ENCODE measurements around the gene HIPK3.

Gene HIPK3

DNA sequence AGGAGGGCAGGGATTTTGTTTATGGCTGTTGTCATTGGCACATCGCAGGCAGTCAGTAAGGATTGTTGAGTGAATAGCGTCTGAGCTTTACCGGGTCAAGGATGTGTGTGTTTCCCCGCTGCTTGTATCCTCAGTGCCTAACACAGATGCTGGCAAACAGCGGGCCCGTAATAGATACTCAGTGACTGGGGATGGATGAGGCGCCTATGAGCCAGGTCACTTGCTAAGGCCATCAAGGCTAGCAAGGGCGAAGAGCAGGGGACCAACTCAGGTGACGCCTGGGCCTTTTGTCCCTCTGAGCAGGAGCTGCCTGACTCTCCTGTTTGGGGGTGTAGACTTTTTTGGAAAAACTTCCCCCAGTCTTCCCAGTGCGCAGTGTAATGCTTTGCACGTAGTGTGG is 118.1 kb downstream of the HIPK3 start:
- H3K27me3 Mint-ChIP-seq (ENCODE audit: low read depth): peaks cover 57% of the 10 kb centered on the region

DNA sequence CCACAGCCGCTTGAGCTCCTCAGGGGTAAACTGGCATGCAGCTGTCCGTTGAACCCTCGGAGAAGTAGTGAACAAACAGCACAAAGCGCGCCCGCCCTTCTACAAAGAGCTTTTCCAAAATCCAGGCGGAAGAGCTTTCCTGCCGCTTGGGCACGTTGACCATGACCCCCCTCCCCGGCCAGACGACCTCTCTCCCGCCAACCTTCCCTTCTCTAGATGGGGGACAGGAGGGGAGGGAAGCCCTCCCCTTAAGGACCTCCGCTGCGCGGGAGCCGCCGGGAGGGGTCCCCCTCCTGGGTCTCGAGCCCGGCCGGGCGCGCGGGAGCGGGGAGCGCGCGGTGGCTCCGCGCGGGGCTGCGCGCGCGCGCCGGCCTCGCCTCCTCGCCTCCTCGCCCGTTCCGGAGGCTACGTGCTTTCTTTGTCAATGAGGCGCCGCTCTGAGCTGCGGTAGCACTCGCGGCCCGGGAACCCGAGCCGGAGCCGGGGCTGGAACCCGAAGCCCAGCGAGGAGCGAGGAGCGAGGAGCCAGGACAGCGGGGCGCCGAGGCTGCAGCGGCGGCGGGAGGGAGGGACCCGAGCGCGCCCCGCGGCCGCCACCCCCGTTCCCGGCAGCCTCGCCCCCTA is 118.6 kb downstream of the HIPK3 start, which contains the start of gene KIAA1549L:
KIAA1549L (plus strand) TSS at position 421 of the 624 bp plus-strand sequence.
- Mint-ChIP-seq H3K4me1 (ENCODE audit: low read depth) (peaks cover 2% of the 10 kb centered on the region), H3K27ac (no peak within 1 kb of the TSS), H3K4me3 (no peak within 1 kb of the TSS), H3K27me3 (ENCODE audit: low read depth) (peaks cover 57% of the 10 kb centered on the region), H3K36me3 (ENCODE audit: low read depth) (no peaks in the 10 kb centered on the region), H3K9me3 (no peaks in the 10 kb centered on the region)
- no peak for DNase-seq (ENCODE audit: low spot score)

More for the DNA sequence above, 118.1 kb downstream of the HIPK3 start:
- H3K27ac Mint-ChIP-seq: no peak overlapping the region
- H3K9me3 Mint-ChIP-seq: no peaks in the 10 kb centered on the region
- DNase-seq (ENCODE audit: low spot score): no peak
- peaks cover 2% of the 10 kb centered on the region for H3K4me1 Mint-ChIP-seq (ENCODE audit: low read depth)
- no peaks in the 10 kb centered on the region for H3K36me3 Mint-ChIP-seq (ENCODE audit: low read depth)
- no peak overlapping the region for H3K4me3 Mint-ChIP-seq

DNA sequence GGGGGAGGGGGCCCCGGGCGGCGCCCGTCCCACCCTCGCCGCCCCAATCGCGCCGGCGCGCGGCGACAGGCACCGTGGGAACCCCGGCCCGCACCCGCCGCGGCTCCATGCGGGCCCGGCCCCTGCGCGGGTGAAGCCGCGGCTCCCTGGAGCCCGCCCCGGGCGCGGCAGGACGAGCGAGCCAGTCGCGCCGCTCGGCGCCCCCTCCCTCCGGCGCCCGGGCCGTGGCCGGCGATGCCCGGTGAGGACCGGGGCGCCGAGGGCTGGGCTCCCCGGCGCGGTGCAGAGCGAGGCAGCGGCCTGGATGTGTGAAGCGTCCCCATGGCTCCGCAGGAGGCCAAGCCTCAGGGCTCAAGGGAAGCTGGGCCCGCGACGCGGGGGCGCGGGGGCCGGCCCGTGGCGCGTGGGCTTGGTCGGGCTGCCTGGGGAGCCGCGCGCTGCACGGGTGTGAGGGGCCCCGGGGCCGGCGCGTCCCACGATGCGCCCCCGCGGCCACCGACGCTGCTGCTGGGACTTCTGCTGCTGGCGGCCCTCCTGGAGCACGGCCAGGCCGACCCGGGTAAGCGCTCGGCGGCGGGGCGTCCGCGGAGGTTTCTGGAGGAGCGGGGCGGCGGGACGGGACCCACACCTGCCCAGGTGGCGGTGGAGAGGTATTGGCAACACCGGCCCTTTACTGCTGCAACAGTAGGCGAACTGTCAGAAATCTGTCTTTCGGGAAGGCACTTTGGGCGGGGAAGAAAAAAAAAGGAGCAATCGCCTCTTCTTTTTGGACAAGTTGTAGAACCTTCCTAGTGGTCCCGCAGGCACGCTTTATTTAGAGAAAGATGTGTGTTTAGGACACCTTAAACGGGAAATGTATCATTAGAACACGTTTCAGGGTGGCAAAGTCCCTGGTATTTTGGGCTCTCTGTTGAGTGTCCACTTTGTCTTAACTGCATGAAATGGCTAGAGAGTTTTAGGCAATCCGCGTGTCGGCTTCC is 119.4 kb downstream of the HIPK3 start:
- H3K36me3 Mint-ChIP-seq (ENCODE audit: low read depth): no peaks in the 10 kb centered on the region
- no peak overlapping the region for H3K4me3 Mint-ChIP-seq
- H3K27ac Mint-ChIP-seq: no peak overlapping the region
- H3K4me1 Mint-ChIP-seq (ENCODE audit: low read depth): no peaks in the 10 kb centered on the region
- H3K9me3 Mint-ChIP-seq: no peaks in the 10 kb centered on the region
- no peak for DNase-seq (ENCODE audit: low spot score)
- H3K27me3 Mint-ChIP-seq (ENCODE audit: low read depth): peaks cover 54% of the 10 kb centered on the region

DNA sequence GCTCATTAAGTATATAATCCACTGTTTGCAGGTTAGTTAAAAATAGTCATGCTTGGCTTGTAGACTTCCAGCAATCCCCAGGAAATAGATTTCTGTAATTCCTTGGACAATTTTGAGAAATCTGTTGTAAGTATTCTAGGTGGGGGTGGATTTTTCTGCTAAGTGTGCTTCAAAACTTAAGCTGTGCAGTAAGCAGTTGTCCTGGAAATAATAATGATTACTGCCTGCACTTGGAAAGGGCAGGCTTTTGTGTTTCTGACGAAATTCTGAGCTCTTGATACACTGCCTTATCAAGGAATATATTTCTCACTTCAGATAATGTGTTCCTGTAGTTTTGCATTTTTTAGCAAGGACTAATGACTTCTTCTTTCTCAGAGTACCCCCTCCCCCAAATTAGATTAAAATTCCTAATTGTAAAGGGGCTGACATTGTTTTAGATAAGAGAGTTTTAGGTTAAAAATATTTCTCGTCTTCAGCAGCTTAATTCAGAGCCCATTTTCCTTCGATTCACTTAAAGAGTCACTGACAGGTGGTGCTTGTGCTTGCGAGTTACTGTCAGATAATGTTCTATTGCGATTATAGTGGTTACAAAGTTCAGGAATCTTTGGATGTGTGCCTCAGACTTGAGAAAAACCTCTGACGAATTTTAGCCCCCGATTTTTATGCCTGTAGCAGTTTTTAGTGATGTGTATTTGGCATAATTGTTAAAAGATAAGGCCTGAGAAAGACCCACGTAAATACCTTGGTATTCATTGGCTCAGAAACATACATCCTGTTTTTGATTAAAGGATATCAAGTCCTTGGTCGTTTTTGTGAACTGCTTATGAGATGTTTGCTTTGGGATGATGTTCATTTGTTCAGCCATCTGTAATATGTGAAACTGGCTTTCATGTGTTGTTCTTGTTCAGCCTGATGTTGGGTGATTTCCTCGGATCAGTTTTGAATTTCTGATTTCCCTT is 120.5 kb downstream of the HIPK3 start:
- no peak overlapping the region for H3K4me3 Mint-ChIP-seq

DNA sequence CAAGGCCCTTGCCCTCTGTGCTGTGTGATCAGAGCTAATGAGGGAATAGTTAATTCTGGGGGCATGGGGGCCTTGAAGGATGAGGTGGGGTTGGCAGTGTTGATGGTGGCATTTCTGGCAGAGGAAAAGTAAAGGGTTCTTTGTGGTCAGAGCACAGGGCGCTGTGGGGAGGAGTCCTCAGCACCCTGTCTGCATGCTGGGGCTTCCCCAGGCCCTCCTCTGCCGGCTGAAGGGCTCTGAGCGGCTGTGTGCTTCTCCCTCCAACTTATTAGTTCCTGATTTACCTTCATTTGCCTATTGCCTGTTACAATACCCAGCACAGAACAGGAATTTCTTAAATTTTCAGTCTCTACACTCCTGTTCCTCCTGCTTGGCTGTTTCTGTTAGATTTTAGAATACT is 122.8 kb downstream of the HIPK3 start:
- Mint-ChIP-seq H3K4me1 (ENCODE audit: low read depth) (no peaks in the 10 kb centered on the region), H3K36me3 (ENCODE audit: low read depth) (no peaks in the 10 kb centered on the region), H3K27ac (no peak overlapping the region), H3K27me3 (ENCODE audit: low read depth) (peaks cover 44% of the 10 kb centered on the region), H3K4me3 (no peak overlapping the region), H3K9me3 (no peaks in the 10 kb centered on the region)
- no peak for DNase-seq (ENCODE audit: low spot score)

More for the DNA sequence above, 120.5 kb downstream of the HIPK3 start:
- Mint-ChIP-seq H3K27ac (no peak overlapping the region), H3K9me3 (no peaks in the 10 kb centered on the region), H3K36me3 (ENCODE audit: low read depth) (no peaks in the 10 kb centered on the region), H3K4me1 (ENCODE audit: low read depth) (no peaks in the 10 kb centered on the region), H3K27me3 (ENCODE audit: low read depth) (peaks cover 52% of the 10 kb centered on the region)
- DNase-seq (ENCODE audit: low spot score): no peak

DNA sequence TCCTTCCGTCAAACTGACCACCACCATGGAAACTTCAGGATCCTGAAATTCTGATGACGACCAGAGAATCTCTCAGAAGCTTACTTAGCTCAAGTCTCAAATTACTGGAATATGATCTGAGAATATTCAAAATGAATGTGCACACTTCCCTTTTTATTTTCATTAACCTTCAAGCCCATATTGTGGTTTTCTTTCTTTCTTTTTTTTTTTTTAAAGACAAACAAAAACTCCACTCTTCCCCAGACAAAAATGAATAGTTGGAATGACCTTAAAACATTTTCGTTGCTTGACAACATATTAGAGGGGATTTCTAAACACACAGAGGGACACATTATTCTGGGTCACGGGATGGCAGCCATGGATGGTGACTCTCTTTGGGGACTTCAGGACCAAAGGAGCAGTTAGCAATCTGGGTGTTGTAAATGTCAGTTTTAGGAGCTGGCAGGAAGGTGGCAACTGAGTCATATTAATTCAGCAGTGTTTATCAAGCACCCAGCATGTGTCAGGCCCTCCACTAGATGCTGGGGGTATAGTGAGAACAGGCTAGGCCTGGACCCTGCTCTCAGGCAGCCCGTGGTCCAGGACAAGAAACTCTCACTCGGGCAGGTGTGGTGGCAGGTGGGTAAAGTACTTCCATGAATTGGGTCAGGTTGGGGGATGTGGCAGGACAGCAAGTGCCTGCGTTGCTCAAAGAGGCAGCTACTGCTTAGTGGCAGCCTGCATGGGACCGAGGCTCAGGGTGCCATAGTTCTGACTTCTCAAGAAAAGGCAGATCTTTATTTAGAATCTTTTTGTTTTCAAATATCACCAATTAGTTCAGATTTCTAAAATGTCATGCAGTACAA is 126.1 kb downstream of the HIPK3 start:
- H3K9me3 Mint-ChIP-seq: no peaks in the 10 kb centered on the region
- DNase-seq (ENCODE audit: low spot score): no peak

DNA sequence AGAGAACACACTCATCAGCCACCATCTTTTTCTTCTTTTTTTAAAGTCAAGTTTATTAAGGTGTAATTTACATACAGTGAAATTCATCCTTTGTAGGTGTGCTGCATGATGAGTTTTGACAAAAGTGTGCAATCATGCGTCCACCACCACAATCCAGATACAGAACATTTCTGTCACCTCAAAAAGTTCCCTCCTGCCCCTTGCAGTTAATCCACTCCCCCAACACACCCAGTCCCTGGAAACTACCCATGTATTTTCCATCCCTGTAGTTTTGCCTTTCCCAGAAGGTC is 126.7 kb downstream of the HIPK3 start:
- Mint-ChIP-seq H3K4me3 (no peak overlapping the region), H3K9me3 (no peaks in the 10 kb centered on the region), H3K36me3 (ENCODE audit: low read depth) (no peaks in the 10 kb centered on the region)

More for the DNA sequence above, 126.1 kb downstream of the HIPK3 start:
- no peaks in the 10 kb centered on the region for H3K36me3 Mint-ChIP-seq (ENCODE audit: low read depth)
- no peak overlapping the region for H3K4me3 Mint-ChIP-seq
- H3K27me3 Mint-ChIP-seq (ENCODE audit: low read depth): peaks cover 22% of the 10 kb centered on the region
- H3K4me1 Mint-ChIP-seq (ENCODE audit: low read depth): no peaks in the 10 kb centered on the region
- no peak overlapping the region for H3K27ac Mint-ChIP-seq

DNA sequence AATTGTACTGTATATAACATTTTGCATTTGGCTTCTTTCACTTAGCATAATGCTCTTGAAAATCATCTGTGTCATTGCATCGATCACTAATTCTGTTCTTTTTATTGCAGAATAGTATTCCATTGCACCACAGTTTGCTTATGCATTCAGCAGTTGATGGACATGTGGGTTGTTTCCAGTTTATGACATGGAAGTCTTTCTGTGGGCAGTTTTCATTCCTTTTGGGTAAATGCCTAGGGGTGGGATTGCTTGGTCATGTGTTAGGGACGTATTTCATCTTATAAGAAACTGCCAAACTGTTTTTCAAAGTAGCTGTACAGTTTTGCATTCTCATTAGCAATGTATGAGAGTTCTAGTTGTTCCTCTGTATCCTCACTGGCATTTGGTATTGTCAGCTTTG is 127.0 kb downstream of the HIPK3 start:
- peaks cover 14% of the 10 kb centered on the region for H3K27me3 Mint-ChIP-seq (ENCODE audit: low read depth)
- H3K4me3 Mint-ChIP-seq: no peak overlapping the region
- H3K27ac Mint-ChIP-seq: no peak overlapping the region
- no peaks in the 10 kb centered on the region for H3K4me1 Mint-ChIP-seq (ENCODE audit: low read depth)
- H3K36me3 Mint-ChIP-seq (ENCODE audit: low read depth): no peaks in the 10 kb centered on the region
- no peaks in the 10 kb centered on the region for H3K9me3 Mint-ChIP-seq
- DNase-seq (ENCODE audit: low spot score): no peak

More for the DNA sequence above, 126.7 kb downstream of the HIPK3 start:
- H3K27ac Mint-ChIP-seq: no peak overlapping the region
- H3K27me3 Mint-ChIP-seq (ENCODE audit: low read depth): peaks cover 16% of the 10 kb centered on the region
- no peak for DNase-seq (ENCODE audit: low spot score)
- no peaks in the 10 kb centered on the region for H3K4me1 Mint-ChIP-seq (ENCODE audit: low read depth)

DNA sequence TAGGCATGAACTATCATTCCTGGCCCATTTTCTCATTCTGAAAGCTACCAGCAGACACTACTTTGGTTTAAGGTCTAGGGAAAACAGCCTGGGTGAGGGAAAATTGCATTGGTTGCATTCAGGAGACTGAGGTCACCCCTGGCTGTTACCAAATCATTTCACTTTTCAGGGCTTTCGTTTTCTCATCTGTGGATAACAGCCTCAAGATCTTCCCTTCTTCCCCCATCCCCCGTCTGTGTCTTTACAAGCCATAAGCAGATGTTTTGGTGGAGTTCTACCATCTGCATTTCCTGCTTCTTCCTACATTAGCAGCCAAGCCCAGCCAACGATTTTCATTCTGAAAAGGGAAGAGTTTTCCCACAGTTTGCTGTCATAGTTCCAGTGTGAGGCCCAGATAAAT is 130.4 kb downstream of the HIPK3 start:
- H3K4me1 Mint-ChIP-seq (ENCODE audit: low read depth): no peaks in the 10 kb centered on the region
- peaks cover 7% of the 10 kb centered on the region for H3K27me3 Mint-ChIP-seq (ENCODE audit: low read depth)
- no peaks in the 10 kb centered on the region for H3K9me3 Mint-ChIP-seq
- H3K4me3 Mint-ChIP-seq: no peak overlapping the region
- no peak for DNase-seq (ENCODE audit: low spot score)
- H3K36me3 Mint-ChIP-seq (ENCODE audit: low read depth): no peaks in the 10 kb centered on the region
- no peak overlapping the region for H3K27ac Mint-ChIP-seq

DNA sequence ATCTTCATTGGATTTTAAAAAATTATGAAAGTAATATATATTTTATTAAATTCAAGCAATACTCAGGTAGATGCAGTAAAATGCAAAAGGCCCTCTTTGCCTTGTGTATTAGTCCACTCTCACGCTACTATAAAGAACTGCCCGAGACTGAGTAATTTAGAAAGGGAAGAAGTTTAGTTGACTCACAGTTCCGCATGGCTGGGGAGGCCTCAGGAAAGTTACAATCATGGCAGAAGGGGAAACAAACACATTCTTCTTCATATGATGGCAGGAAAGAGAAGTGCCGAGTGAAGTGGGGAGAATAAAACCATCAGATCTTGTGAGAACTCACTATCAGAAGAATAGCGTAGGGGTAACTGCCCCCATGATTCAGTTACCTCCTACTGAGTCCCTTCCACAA is 130.8 kb downstream of the HIPK3 start:
- Mint-ChIP-seq H3K4me3 (no peak overlapping the region), H3K9me3 (no peaks in the 10 kb centered on the region), H3K36me3 (ENCODE audit: low read depth) (no peaks in the 10 kb centered on the region), H3K27ac (no peak overlapping the region), H3K4me1 (ENCODE audit: low read depth) (no peaks in the 10 kb centered on the region), H3K27me3 (ENCODE audit: low read depth) (peaks cover 7% of the 10 kb centered on the region)
- no peak for DNase-seq (ENCODE audit: low spot score)

DNA sequence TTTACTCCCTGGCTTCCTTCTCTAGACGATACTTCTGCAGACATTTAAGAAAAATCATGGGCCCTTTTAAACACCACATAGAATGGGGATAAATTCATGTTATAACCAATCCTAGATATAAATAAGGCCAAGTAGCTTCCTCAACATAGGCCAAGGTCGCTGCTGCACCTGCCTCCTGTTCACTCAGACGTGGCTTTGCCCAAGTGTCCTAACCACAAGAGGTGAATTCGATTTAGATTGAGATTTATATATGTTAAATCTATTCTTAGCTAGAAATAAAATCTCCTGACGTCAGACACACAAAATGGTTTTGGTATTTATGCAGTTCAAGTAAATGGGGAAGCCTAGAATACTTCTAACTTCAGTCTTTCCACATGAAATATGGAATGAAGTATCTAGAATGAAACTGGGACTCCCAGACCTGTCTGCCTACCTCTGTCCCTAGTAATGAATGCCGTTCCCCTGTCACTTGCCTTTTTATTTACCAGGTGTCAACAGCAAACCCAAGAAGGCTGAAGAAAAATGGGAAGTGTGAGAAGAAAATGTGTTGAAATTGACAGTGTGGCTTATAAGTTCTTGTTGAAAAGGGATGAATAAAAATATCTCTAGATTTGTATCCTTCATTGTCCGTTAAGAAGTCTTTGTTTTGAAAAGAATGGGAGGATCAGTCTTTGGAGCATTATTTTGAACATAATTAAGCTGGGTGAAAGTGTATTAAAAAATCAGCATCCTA is 131.8 kb downstream of the HIPK3 start:
- H3K27ac Mint-ChIP-seq: no peak overlapping the region
- no peak overlapping the region for H3K4me3 Mint-ChIP-seq
- no peaks in the 10 kb centered on the region for H3K4me1 Mint-ChIP-seq (ENCODE audit: low read depth)

DNA sequence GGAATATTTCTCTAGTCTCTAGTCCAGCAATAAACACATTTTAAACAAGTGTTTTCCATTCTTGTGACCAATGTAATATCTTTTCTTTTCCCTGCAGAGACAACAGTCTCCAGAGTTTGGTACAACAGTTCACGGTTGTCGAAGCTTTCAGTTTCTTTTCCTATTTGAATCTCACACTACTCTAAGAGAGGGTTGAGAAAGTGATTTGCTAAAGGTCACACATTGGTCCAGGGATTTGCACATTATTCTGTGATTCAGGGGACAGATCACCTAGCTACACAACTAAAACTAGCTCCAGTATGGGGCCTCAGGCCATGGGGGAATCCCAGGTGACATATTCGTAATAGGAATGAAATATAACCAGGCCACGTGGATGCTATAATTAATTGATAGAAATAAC is 132.5 kb downstream of the HIPK3 start:
- Mint-ChIP-seq H3K9me3 (no peaks in the 10 kb centered on the region), H3K4me3 (no peak overlapping the region), H3K27me3 (ENCODE audit: low read depth) (peaks cover 1% of the 10 kb centered on the region), H3K36me3 (ENCODE audit: low read depth) (no peaks in the 10 kb centered on the region), H3K4me1 (ENCODE audit: low read depth) (no peaks in the 10 kb centered on the region), H3K27ac (no peak overlapping the region)
- no peak for DNase-seq (ENCODE audit: low spot score)

More for the DNA sequence above, 131.8 kb downstream of the HIPK3 start:
- no peak for DNase-seq (ENCODE audit: low spot score)
- Mint-ChIP-seq H3K27me3 (ENCODE audit: low read depth) (peaks cover 5% of the 10 kb centered on the region), H3K36me3 (ENCODE audit: low read depth) (no peaks in the 10 kb centered on the region), H3K9me3 (no peaks in the 10 kb centered on the region)
